Retinal pigment epithelial cell (primary cell): ENCODE data around the gene BCL6.

Experiments used
- DNase-seq: peaks from one replicate; pipeline ENCODE4 v3.0.0-alpha.2; 2010; ENCODE audit warnings: low read depth
- H3K4me3 ChIP-seq: 2 replicates; pipeline ENCODE4 v1.5.1; 2011; ENCODE audit warnings: mild to moderate bottlenecking, low read length, control low read depth, moderate library complexity
- TF ChIP-seq, protein P1 (sequence below): conservative IDR thresholded peaks from 2 replicates; pipeline ENCODE4 v1.5.1; 2011; ENCODE audit warnings: low read depth, low read length, control low read depth, inconsistent platforms

BCL6 gene

DNA sequence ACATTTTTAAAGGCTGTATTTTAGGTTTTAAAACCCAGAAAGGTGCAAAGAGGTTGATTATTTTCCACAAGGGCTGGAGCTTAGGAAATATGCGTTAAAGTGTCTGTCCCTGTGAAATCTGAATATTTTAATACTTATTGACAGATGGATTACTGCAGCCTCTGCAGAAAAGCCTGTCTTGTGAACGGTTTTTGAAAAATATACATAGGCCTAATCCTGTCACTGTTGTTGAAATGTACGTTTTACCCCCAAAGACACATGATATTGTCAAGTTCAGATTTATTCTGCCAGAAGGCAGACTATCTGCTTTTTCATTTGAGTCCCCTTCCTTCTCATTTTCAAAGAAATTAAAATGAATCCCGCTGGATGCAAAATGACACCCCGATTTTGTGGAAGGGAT lies 2.2 kb upstream of the BCL6 start:
- no peak overlapping the region for H3K4me3 ChIP-seq
- TF ChIP-seq, protein P1, sequence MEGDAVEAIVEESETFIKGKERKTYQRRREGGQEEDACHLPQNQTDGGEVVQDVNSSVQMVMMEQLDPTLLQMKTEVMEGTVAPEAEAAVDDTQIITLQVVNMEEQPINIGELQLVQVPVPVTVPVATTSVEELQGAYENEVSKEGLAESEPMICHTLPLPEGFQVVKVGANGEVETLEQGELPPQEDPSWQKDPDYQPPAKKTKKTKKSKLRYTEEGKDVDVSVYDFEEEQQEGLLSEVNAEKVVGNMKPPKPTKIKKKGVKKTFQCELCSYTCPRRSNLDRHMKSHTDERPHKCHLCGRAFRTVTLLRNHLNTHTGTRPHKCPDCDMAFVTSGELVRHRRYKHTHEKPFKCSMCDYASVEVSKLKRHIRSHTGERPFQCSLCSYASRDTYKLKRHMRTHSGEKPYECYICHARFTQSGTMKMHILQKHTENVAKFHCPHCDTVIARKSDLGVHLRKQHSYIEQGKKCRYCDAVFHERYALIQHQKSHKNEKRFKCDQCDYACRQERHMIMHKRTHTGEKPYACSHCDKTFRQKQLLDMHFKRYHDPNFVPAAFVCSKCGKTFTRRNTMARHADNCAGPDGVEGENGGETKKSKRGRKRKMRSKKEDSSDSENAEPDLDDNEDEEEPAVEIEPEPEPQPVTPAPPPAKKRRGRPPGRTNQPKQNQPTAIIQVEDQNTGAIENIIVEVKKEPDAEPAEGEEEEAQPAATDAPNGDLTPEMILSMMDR: no peak
- no peak for DNase-seq

DNA sequence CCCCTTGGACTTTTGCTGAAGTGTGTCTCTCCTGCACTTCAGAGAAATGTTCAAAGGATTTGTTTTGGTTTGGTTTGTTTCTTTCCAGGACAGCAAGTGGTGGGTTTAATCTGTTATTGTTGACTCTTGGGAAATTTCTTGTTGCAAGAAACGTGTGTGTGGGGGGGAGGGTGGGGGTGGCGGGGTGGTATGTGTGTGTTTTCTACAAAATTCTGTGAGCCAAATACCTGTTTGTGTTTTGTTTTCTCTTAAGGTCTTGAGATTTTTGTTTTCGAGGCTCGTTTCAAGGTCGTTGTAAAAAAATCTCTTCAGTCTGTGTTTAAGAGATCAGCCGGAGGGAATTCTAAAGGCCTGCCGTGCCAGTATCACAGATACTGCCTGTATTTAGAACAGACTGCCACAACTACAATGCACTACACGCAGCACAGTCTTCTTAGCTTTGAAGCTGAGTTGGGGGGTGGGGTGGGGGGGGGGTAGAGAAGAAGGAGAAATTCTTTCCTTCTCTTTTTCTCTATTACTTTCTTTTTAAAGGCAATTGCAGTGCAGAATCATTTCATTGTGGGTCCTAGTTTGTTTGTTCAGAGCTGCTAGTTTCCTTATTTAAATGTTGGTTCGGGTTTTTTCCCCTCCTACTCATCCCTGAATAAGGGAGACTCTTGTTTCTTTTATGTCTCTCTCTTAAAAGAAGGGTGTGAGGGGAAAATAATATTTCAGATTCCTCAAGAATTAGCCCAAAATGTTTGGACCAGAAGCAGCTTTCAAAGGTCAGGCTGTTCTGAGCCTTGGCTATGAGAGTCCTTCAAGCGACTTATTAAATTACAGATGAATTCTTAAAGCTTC lies 1.4 kb upstream of the BCL6 start:
- peak overlapping the region; percentile 81 for H3K4me3 ChIP-seq
- no peak for DNase-seq
- TF ChIP-seq, protein P1: no peak

DNA sequence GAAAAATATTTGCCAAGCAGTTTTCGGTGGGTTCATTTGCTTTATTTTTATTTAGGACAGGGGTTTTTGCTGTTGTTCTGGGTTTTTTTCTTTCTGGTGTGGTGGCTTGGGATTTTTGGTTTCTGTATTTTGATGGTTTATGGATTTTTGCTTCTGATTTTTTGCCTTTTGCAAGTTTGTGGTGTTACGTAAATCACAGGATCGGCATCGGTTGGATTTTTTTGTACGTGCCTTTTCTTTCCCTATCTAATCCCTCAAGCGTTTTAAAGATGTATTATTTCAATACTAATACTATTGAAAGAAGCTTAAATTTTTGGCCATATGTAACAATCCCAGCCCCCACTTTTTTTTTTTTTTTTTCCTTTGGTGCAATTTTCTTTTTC lies 782 bp upstream of the BCL6 start:
- peak overlapping the region; percentile 81 for H3K4me3 ChIP-seq
- TF ChIP-seq, protein P1: no peak
- no peak for DNase-seq

DNA sequence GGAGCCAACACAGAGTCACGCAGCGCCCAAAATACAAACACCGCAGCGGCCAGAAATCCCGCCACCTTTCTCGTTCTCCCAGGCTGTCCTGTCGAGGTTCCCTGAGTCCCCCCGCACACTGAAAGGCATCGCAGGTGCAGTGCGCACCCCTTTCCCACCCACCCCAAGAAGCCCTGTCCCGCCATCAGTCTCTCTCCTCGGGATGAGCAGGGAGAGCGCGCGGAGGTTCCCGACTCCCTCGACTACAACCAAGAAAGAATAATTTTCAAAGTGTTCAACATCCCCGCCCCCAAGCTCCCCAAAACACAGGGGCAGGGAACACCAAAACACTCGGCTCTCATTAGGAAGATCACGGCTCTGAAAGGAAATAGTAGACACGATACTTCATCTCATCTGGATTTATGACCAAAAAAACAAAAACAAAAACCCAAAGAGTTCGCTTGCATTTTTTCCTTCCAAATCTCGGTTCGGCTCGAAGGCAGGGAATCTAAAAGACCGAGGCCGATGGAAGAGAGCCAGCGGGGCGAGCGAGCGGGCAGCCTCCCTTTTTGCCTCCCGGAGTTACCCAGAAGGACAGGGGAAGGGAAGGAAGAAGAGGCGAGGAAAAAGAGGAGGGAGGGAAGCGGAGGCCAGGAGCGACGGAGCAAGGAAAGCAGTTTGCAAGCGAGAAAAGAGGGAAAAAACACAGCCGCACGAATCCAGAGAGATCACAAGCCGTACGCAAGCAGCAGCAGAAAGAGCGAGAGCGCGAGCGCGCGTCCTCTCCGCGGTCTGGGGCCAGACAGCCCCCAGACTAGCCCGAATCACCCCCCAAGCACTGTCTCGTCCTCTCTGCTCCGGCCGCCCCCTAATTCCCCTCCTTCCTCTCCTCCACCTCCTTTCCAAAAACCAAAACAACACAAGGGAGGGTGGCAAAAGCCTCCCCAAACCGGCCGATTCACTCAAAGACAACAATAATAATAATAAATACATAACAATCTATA lies 808 bp downstream of the BCL6 start:
- TF ChIP-seq, protein P1: no peak
- H3K4me3 ChIP-seq: peak overlapping the region; percentile 81
- no peak for DNase-seq

DNA sequence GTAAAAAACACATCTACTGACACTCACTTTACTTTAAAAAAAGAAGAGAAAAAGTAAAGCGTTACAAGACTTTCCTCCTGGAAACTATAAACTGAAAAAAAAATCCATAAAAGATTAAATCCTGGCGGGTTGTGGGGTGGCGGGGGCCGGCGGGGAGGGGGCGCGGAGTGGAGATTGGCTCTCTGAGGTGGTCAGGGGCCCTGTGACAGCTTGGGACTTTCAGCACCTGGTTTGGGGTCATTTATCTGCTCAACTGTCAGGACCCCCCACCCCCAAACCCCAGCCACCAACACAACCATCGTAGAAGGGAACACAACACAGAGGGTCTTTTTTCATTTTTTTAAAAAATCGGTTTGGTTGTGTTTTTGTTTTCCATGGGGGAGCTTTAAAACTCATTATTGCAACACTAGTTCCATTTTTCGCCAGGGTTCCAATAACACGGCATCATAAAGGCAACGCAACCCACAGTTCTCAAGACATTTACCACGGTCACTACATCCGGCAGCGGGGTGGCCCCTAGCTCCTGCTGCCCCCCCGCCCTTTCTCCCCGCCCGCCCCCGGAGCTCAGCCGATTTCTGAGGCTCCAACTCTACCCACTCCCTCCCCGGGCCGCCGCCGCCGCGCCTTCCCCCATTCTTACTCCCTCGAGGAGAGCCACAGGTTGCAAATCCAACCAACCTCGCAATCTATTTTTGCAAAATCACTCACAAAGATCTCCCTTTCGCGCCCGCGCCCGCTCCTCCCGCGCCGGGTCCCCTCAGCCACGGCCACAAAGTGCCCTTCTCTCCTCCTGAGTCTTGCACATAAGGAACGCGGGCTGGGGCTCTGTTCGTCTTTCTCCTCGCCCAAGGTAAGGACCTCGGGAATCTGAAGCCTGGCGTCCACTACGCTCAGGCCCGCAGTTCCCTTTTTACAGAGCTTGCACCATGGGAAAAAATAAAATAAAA lies 1.8 kb downstream of the BCL6 start:
- peak overlapping the region; percentile 81 for H3K4me3 ChIP-seq
- no peak for DNase-seq
- TF ChIP-seq, protein P1: no peak

DNA sequence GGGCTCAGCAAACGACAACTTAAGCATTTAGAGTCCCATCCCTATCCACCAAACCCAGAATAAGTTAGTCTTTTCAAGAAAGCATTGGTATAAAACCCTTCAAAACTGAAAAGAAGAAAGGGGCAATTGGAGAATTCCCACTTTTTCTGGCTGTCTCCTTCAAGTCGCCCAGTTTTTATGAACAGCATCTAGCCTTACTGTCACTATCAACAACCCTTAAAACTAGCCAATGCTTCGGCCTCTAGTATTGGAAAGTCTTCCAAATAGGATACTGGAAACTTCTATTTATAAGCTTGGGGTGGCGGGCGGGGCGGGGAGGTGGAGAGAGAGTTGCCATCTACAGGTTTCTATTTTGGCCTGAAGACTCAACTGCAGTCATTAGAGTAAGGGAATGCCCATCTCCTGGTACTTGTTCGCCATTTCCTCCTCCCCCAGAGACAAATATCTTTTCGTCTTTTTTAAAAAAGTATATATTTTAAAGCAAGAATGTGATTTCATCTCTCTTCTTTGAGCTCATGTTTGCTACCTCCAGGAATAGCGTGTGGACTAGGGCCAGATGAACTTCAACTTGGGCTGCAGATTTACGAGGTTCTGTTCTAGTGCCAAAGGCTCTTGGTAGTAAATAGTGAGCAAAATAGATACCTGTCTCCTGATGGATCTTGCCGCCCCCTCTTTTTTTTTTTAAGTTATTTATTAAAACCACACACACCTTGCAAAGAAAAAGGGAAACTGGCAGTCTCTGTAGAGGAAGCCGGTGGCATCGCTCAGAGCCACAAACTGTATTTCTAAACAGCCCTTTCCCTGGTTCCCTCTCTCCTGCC lies 2.7 kb downstream of the BCL6 start:
- TF ChIP-seq, protein P1: no peak
- no peak for DNase-seq
- H3K4me3 ChIP-seq: peak overlapping the region; percentile 81
